A549 (cell line): ENCODE data around the gene GRK5. TPM values are rescaled to one million over a fixed set of nuclear protein-coding genes. Genes with fewer than 3 reads are reported as not detected.
"Not testable (repeated sequence)": the region's sequence is repeated elsewhere in the genome, so short reads cannot be mapped to it uniquely, and the experiment has no call there.

Source experiments
- ATAC-seq, 2 experiments: fragments of 200-7000 bp in 1 of 2; fragments of >200 bp in 1 of 2; cut with Nextera tagmentation in 1 of 2; cut with Tn5 transposase in 1 of 2; 3 replicates each; pipeline versions ENCODE4 v1.8.0 to v1.9.1; 2018 to 2020; ENCODE audit warnings: mild to moderate bottlenecking in 1 of 2, moderate library complexity in 1 of 2
- CTCF ChIA-PET: fragments of 300-600 bp; sonication (Branson Sonifier 250); formaldehyde crosslinking; extraction: SDS; loops from one replicate; lab custom pipeline; 2021; ENCODE audit warnings: antibody characterized with exemption, inconsistent platforms; lab: Yijun Ruan, JAX
- POLR2A ChIA-PET: fragments of 350-600 bp; formaldehyde crosslinking; extraction: SDS; loops from one replicate; lab custom pipeline; 2021; ENCODE audit warnings: antibody characterized with exemption, inconsistent platforms; lab: Yijun Ruan, JAX
- DNase-seq, 2 experiments: peaks; one replicate each; pipeline versions ENCODE4 v3.0.0 to v3.0.0-alpha.2; 2011 to 2016; ENCODE audit warnings: low read depth in 1 of 2, low spot score in 1 of 2
- FAIRE-seq: peaks from 2 replicates; lab custom pipeline; 2011; peaks lifted over from hg19 to GRCh38; lab: Jason Lieb, UNC
- H3K27ac ChIP-seq, 2 experiments: fragments of >200 bp; sonication (Bioruptor Twin); formaldehyde crosslinking; 3 replicates each; pipeline ENCODE4 v1.5.1; 2016 to 2017
- H3K4me1 ChIP-seq: fragments of >200 bp; sonication (Bioruptor Twin); formaldehyde crosslinking; 3 replicates; pipeline ENCODE4 v1.6.1; 2016
- H3K4me2 ChIP-seq: fragments of >200 bp; sonication (Bioruptor Twin); formaldehyde crosslinking; 3 replicates; pipeline ENCODE4 v1.6.1; 2016
- H3K4me3 ChIP-seq: fragments of >200 bp; sonication (Bioruptor Twin); formaldehyde crosslinking; 3 replicates; pipeline ENCODE4 v1.5.1; 2016
- H3K9me3 ChIP-seq: fragments of >200 bp; sonication (Bioruptor Twin); formaldehyde crosslinking; 3 replicates; pipeline ENCODE4 v1.6.1; 2016
- ATOH8 ChIP-seq: fragments of 250-450 bp; sonication (Bioruptor Pico); IDR thresholded peaks from 2 replicates; pipeline ENCODE4 v1.5.0; 2020; ENCODE audit warnings: low read depth, mild to moderate bottlenecking, moderate library complexity
- CHD2 ChIP-seq: fragments of 150-350 bp; IDR thresholded peaks from 2 replicates; pipeline ENCODE4 v1.6.1; 2014; ENCODE audit warnings: low read length; ENCODE audit not compliant: partially characterized antibody
- E2F6 ChIP-seq: IDR thresholded peaks from 2 replicates; pipeline ENCODE4 v1.6.1; 2012; ENCODE audit warnings: low read depth, borderline replicate concordance
- ELK1 ChIP-seq: fragments of 150-350 bp; IDR thresholded peaks from 2 replicates; pipeline ENCODE4 v1.6.1; 2014; ENCODE audit warnings: low read depth, mild to moderate bottlenecking, low read length
- ESRRA ChIP-seq: fragments of 150-350 bp; IDR thresholded peaks from 2 replicates; pipeline ENCODE4 v1.6.1; 2014; ENCODE audit warnings: mild to moderate bottlenecking, low read length, borderline replicate concordance
- FOXS1 ChIP-seq: fragments of 250-450 bp; sonication (Bioruptor Pico); IDR thresholded peaks from 2 replicates; pipeline ENCODE4 v1.5.0; 2020; ENCODE audit warnings: mild to moderate bottlenecking, moderate library complexity
- GATA3 ChIP-seq: IDR thresholded peaks from 2 replicates; pipeline ENCODE4 v1.6.1; 2012; ENCODE audit warnings: borderline replicate concordance
- HES2 ChIP-seq: fragments of >200 bp; sonication (Bioruptor Twin); formaldehyde crosslinking; IDR thresholded peaks from 2 replicates; pipeline ENCODE4 v1.6.1; 2016
- HMGXB4 ChIP-seq: fragments of 250-450 bp; sonication (Bioruptor Pico); IDR thresholded peaks from 2 replicates; pipeline ENCODE4 v1.5.0; 2021; ENCODE audit warnings: mild to moderate bottlenecking, moderate library complexity, borderline replicate concordance
- HOXA7 ChIP-seq: fragments of 250-450 bp; sonication (Bioruptor Pico); IDR thresholded peaks from 2 replicates; pipeline ENCODE4 v1.5.0; 2020; ENCODE audit warnings: mild to moderate bottlenecking, moderate library complexity
- KDM5A ChIP-seq: fragments of 200-600 bp; sonication (generic); IDR thresholded peaks from 2 replicates; pipeline ENCODE4 v1.6.1; 2016; ENCODE audit warnings: antibody characterized with exemption, mild to moderate bottlenecking
- MAX ChIP-seq: IDR thresholded peaks from 2 replicates; pipeline ENCODE4 v1.6.1; 2012
- NFE2L2 ChIP-seq: fragments of 150-350 bp; conservative IDR thresholded peaks from 2 replicates; pipeline ENCODE4 v1.6.1; 2014; ENCODE audit warnings: low read length
- NPAS2 ChIP-seq: fragments of 250-450 bp; sonication (Bioruptor Pico); IDR thresholded peaks from 2 replicates; pipeline ENCODE4 v1.8.0; 2022; ENCODE audit warnings: mild to moderate bottlenecking, moderate library complexity, borderline replicate concordance
- NR3C1 ChIP-seq: fragments of >200 bp; sonication (Bioruptor Twin); formaldehyde crosslinking; IDR thresholded peaks from 3 replicates; pipeline ENCODE4 v1.6.1; 2017
- POLR2AphosphoS2 ChIP-seq: conservative IDR thresholded peaks from 2 replicates; pipeline ENCODE4 v1.6.1; 2012; ENCODE audit warnings: low read length, improper control_type of control experiment, inconsistent platforms
- RAD21 ChIP-seq, 2 experiments: fragments of >200 bp in 1 of 2; sonication (Bioruptor Twin) in 1 of 2; formaldehyde crosslinking in 1 of 2; IDR thresholded peaks in 1 of 2; conservative IDR thresholded peaks in 1 of 2; 2 replicates in 1 of 2; 3 replicates in 1 of 2; pipeline ENCODE4 v1.6.1; 2012 to 2018; ENCODE audit warnings: inconsistent platforms in 1 of 2
- RARB ChIP-seq: fragments of 250-450 bp; sonication (Bioruptor Pico); IDR thresholded peaks from 2 replicates; pipeline ENCODE4 v1.8.0; 2021; ENCODE audit warnings: mild to moderate bottlenecking, moderate library complexity
- SMC3 ChIP-seq: fragments of >200 bp; sonication (Bioruptor Twin); formaldehyde crosslinking; IDR thresholded peaks from 3 replicates; pipeline ENCODE4 v1.6.1; 2018; ENCODE audit warnings: inconsistent platforms
- SREBF2 ChIP-seq: fragments of 450-650 bp; IDR thresholded peaks from 2 replicates; pipeline ENCODE4 v1.6.1; 2014; ENCODE audit warnings: mild to moderate bottlenecking, moderate library complexity
- TP53 ChIP-seq: fragments of 250-450 bp; sonication (Bioruptor Pico); IDR thresholded peaks from 2 replicates; pipeline ENCODE4 v1.5.0; 2021; ENCODE audit warnings: mild to moderate bottlenecking, moderate library complexity
- ZFP36 ChIP-seq: fragments of 450-650 bp; IDR thresholded peaks from 2 replicates; pipeline ENCODE4 v1.6.1; 2014; ENCODE audit warnings: borderline replicate concordance; ENCODE audit not compliant: partially characterized antibody
- ZNF302 ChIP-seq: fragments of 250-450 bp; sonication (Bioruptor Pico); IDR thresholded peaks from 2 replicates; pipeline ENCODE4 v1.9.0; 2021; ENCODE audit warnings: inconsistent platforms, mild to moderate bottlenecking, moderate library complexity
- WGBS: methylation state at CpG from one replicate; pipeline ENCODE4 v1.1.6; 2017; ENCODE audit errors: missing lambda C conversion rate; 5-methylcytosine and 5-hydroxymethylcytosine counted together
- polyA plus RNA-seq, 4 experiments: library from polyadenylated mRNA; depleted of rRNA in 3 of 4; stranded (reverse); fragments of >200 nt; fragmentation: RNase III in 1 of 4; extraction: RNeasy Plus Mini Kit Qiagen cat#74134 plus additional on column Dnase treatment in 1 of 4; gene quantifications; 2 replicates in 3 of 4; 3 replicates in 1 of 4; pipeline ENCODE4 v1.2.3, GENCODE V29; 2011 to 2017

GRK5 gene
- polyA plus RNA-seq, 2 of the 4 experiments (the other 2 are of a cell fraction): 5.0 to 7.9 TPM

- DNase-seq, POLR2A ChIA-PET: not testable (repeated sequence)
- 75% methylated on average over 4 of the region's 4 CpGs for WGBS
Measured at GRCh38 chr10:119239630-119240029, 32.3 kb downstream of the GRK5 start.

GRCh38 chr10:119241066-119241465 lies 33.7 kb downstream of the GRK5 start:
- H3K27ac ChIP-seq: no peak overlapping the region
- no peaks in the 10 kb centered on the region for H3K9me3 ChIP-seq
- no peak overlapping the region for H3K4me2 ChIP-seq
- POLR2A ChIA-PET: no interaction called here
- FAIRE-seq: no peak
- H3K4me1 ChIP-seq: peaks cover 11% of the 10 kb centered on the region; the same call in 1 of the 3 replicates
- no peak for ATAC-seq
- no peak for DNase-seq
- 87% methylated on average over 12 of the region's 12 CpGs for WGBS
- TF ChIP-seq ZFP36: no peak
- no peak for TF ChIP-seq ZNF302 (CRISPR knock-in tag)
- no peak for TF ChIP-seq CHD2
- TF ChIP-seq ESRRA: no peak
- TF ChIP-seq RARB (CRISPR knock-in tag): no peak
- no peak for TF ChIP-seq KDM5A
- TF ChIP-seq FOXS1: no peak
- no peak for TF ChIP-seq TP53 (CRISPR knock-in tag)
- no peak for TF ChIP-seq HES2
- TF ChIP-seq E2F6: no peak
- no peak for TF ChIP-seq RAD21 (conservative IDR thresholded peaks at IDR 0.05 in 1 of 2, IDR thresholded peaks at IDR 0.05 in 1 of 2)
- no peak for TF ChIP-seq NPAS2 (CRISPR knock-in tag)
- no peak for TF ChIP-seq ATOH8 (CRISPR knock-in tag)
- H3K4me3 ChIP-seq: no peak overlapping the region
- CTCF ChIA-PET: interaction anchor here (1.5 to 20.8 kb wide), 2 partner anchors 15 to 34 kb away, joined by 4 to 186 read pairs; partner anchors contain the start of gene GRK5

More at GRCh38 chr10:119239630-119240029, 32.3 kb downstream of the GRK5 start:
- CTCF ChIA-PET: interaction anchor here (0.7 to 20.8 kb wide), 2 partner anchors 14 to 32 kb away, joined by 3 to 186 read pairs; partner anchors contain the start of gene GRK5
- FAIRE-seq, ATAC-seq, H3K4me3 ChIP-seq, H3K27ac ChIP-seq, H3K9me3 ChIP-seq, H3K4me2 ChIP-seq: not testable (repeated sequence)
- H3K4me1 ChIP-seq: peaks cover 21% of the 10 kb centered on the region

- peaks cover 18% of the 10 kb centered on the region for H3K4me1 ChIP-seq
- POLR2A ChIA-PET: no interaction called here
- FAIRE-seq: no peak
- no peak for ATAC-seq
- TF ChIP-seq HOXA7 (no peak), SMC3 (no peak)
- WGBS: 69% methylated on average over 7 of the region's 7 CpGs
- no peak overlapping the region for H3K27ac ChIP-seq
- no peak for DNase-seq
- H3K4me2 ChIP-seq: no peak overlapping the region
- H3K9me3 ChIP-seq: no peaks in the 10 kb centered on the region
- no peak overlapping the region for H3K4me3 ChIP-seq
- CTCF ChIA-PET: interaction anchor here (1.1 to 20.8 kb wide), 6 partner anchors 10 to 43 kb away, joined by 4 to 186 read pairs (median 5); partner anchors contain the start of gene GRK5
Measured at GRCh38 chr10:119242186-119242585, 34.8 kb downstream of the GRK5 start.

- CTCF ChIA-PET: interaction anchor here (0.8 to 20.8 kb wide), 4 partner anchors 11 to 299 kb away, joined by 3 to 186 read pairs (median 3); partner anchors contain the start of genes GRK5 and RGS10
- ATAC-seq (no peak), DNase-seq (no peak), FAIRE-seq (no peak)
- Histone ChIP-seq H3K4me2 (0 out of 3 replicates have a peak overlapping the region, but pooled peaks have one; percentile 19), H3K4me1 (peaks cover 18% of the 10 kb centered on the region), H3K27ac (no peak overlapping the region), H3K4me3 (no peak overlapping the region), H3K9me3 (no peaks in the 10 kb centered on the region)
- 62% methylated on average over 2 of the region's 2 CpGs for WGBS
- POLR2A ChIA-PET: interaction anchor here (1.4 kb wide), 1 partner anchor 36 kb away, joined by 3 read pairs; the partner anchor contains the start of gene GRK5
- TF ChIP-seq MAX (no peak), TP53 (CRISPR knock-in tag) (no peak), HMGXB4 (CRISPR knock-in tag) (no peak), FOXS1 (no peak), GATA3 (no peak), ATOH8 (CRISPR knock-in tag) (no peak), POLR2AphosphoS2 (no peak), SREBF2 (no peak), ELK1 (no peak), NR3C1 (no peak), NFE2L2 (no peak), ESRRA (no peak)
Measured at GRCh38 chr10:119243488-119243887, 36.1 kb downstream of the GRK5 start.
